Keratinocyte (primary cell): Measurements from ENCODE around the gene HOXA11. TPM values are rescaled to one million over a fixed set of nuclear protein-coding genes. Genes with fewer than 3 reads are reported as not detected.

Experiments used
- DNase-seq: peaks from one replicate; pipeline ENCODE4 v3.0.0-alpha.2; 2011; ENCODE audit warnings: low read depth, missing footprints, low spot score
- FAIRE-seq: peaks from 2 replicates; lab custom pipeline; 2011; peaks lifted over from hg19 to GRCh38; lab: Jason Lieb, UNC
- H2AFZ ChIP-seq: 2 replicates; pipeline ENCODE4 v1.6.0; 2012; ENCODE audit warnings: low read length, control low read depth, inconsistent platforms; ENCODE audit not compliant: control insufficient read depth
- H3K27ac ChIP-seq: 2 replicates; pipeline ENCODE4 v1.5.1; 2011; ENCODE audit warnings: low read length; ENCODE audit not compliant: control insufficient read depth, insufficient read depth
- H3K27me3 ChIP-seq: 3 replicates; pipeline ENCODE4 v1.6.0; 2011; ENCODE audit warnings: low read length; ENCODE audit not compliant: control insufficient read depth, insufficient read depth; ENCODE audit errors: extremely low read depth
- H3K36me3 ChIP-seq, 2 experiments: 2 replicates in 1 of 2; 3 replicates in 1 of 2; pipeline ENCODE4 v1.5.1; 2011; ENCODE audit warnings: low read length in 2 of 2, mild to moderate bottlenecking in 1 of 2; ENCODE audit not compliant: control insufficient read depth in 2 of 2, insufficient read depth in 2 of 2; ENCODE audit errors: extremely low read depth in 1 of 2
- H3K4me1 ChIP-seq: 3 replicates; pipeline ENCODE4 v1.5.1; 2011; ENCODE audit warnings: low read length; ENCODE audit not compliant: control insufficient read depth, insufficient read depth; ENCODE audit errors: extremely low read depth
- H3K4me2 ChIP-seq: 3 replicates; pipeline ENCODE4 v1.6.0; 2011; ENCODE audit warnings: low read depth, low read length; ENCODE audit not compliant: control insufficient read depth, insufficient read depth; ENCODE audit errors: extremely low read depth
- H3K4me3 ChIP-seq, 3 experiments: fragments of 200-600 bp in 1 of 3; sonication (generic) in 1 of 3; 2 replicates in 2 of 3; 3 replicates in 1 of 3; pipeline ENCODE4 v1.5.1; 2011 to 2016; ENCODE audit warnings: low read length in 3 of 3, mild to moderate bottlenecking in 3 of 3, control low read depth in 2 of 3, inconsistent platforms in 1 of 3, low read depth in 1 of 3, mixed read lengths in 1 of 3, mixed run types in 1 of 3, moderate library complexity in 1 of 3; ENCODE audit not compliant: control insufficient read depth in 2 of 3, insufficient read depth in 2 of 3; ENCODE audit errors: extremely low read depth in 1 of 3
- H3K79me2 ChIP-seq: 2 replicates; pipeline ENCODE4 v1.6.0; 2012; ENCODE audit warnings: low read length; ENCODE audit not compliant: control insufficient read depth, insufficient read depth
- H3K9ac ChIP-seq: 3 replicates; pipeline ENCODE4 v1.6.0; 2011; ENCODE audit warnings: low read length; ENCODE audit not compliant: control insufficient read depth, insufficient read depth; ENCODE audit errors: extremely low read depth
- H3K9me1 ChIP-seq: 3 replicates; pipeline ENCODE4 v1.6.0; 2011; ENCODE audit warnings: low read length; ENCODE audit not compliant: control insufficient read depth, insufficient read depth; ENCODE audit errors: extremely low read depth
- H3K9me3 ChIP-seq: 2 replicates; pipeline ENCODE4 v1.5.1; 2012; ENCODE audit warnings: low read depth, low read length; ENCODE audit not compliant: control insufficient read depth
- H4K20me1 ChIP-seq: 3 replicates; pipeline ENCODE4 v1.6.0; 2011; ENCODE audit warnings: low read length; ENCODE audit not compliant: control insufficient read depth, insufficient read depth; ENCODE audit errors: extremely low read depth
- EZH2 ChIP-seq: IDR thresholded peaks from one replicate; pipeline ENCODE4 v1.6.1; 2012; ENCODE audit warnings: inconsistent platforms, mild to moderate bottlenecking, low read length, moderate library complexity
- dilution Hi-C: fragments of 300-500 bp; cut with MboI; formaldehyde crosslinking; loops from one replicate; pipeline ENCODE4 v1.7.0; 2020; ENCODE audit warnings: low sequenced_read_pairs; ENCODE audit not compliant: extremely low pct_ligation_motif_present
- polyA plus RNA-seq, 5 experiments: library from polyadenylated mRNA; depleted of rRNA in 3 of 5; stranded (reverse) in 3 of 5; stranded (forward) in 1 of 5; unstranded in 1 of 5; fragments of >200 nt; gene quantifications; 1 replicate in 1 of 5; 2 replicates in 3 of 5; 3 replicates in 1 of 5; pipeline versions ENCODE4 v1.2.1 to v1.2.3, GENCODE V29; 2011 to 2012; ENCODE audit warnings: missing spikeins in 2 of 5, low read depth in 1 of 5, low replicate concordance in 1 of 5
- TF ChIP-seq, protein P1 (sequence below), 3 experiments: IDR thresholded peaks in 1 of 3; conservative IDR thresholded peaks in 1 of 3; optimal IDR thresholded peaks in 1 of 3; 2 replicates in 2 of 3; 3 replicates in 1 of 3; pipeline versions ENCODE3 to v1.5.1; 2011; ENCODE audit warnings: low read length in 3 of 3, mild to moderate bottlenecking in 3 of 3, moderate library complexity in 2 of 3, control low read depth in 1 of 3, inconsistent platforms in 1 of 3; ENCODE audit not compliant: insufficient read depth in 2 of 3; ENCODE audit errors: extremely low read depth in 1 of 3

The HOXA11 gene
- polyA plus RNA-seq, 1 donor (not counting 4 experiments of a cell fraction or from before 2014, with no cell fraction given): 0.07 TPM

DNA sequence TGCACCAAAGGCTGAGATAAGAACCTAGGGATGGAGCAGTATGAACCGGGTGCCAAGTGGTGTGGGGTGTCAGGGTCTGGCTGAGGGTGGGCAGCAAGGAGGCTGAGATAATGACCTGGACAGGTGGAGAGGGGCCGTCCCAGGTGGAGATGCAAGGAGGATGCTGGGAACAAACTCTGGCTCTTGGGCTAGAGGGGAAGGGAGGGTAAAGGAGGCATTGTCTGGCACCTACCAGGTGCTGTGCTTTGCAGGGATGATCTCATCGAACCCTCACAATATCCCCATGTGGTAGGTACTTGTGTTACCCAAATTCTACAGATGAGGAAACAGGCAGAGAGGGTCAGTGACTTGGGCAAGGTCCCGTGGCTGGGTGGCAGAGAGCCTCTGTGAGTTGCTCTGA lies 34.8 kb upstream of the HOXA11 start:
- Histone ChIP-seq H3K27ac (no peak overlapping the region), H3K9ac (no peak overlapping the region), H3K9me1 (no peaks in the 10 kb centered on the region), H3K79me2 (no peaks in the 10 kb centered on the region), H3K4me3 (no peak overlapping the region), H3K9me3 (no peaks in the 10 kb centered on the region), H3K4me1 (no peaks in the 10 kb centered on the region), H3K36me3 (no peaks in the 10 kb centered on the region), H3K4me2 (no peak overlapping the region), H3K27me3 (peaks cover 74% of the 10 kb centered on the region), H2AFZ (no peak overlapping the region), H4K20me1 (no peaks in the 10 kb centered on the region)
- dilution Hi-C loops: loop anchor here (25.0 kb wide), 1 partner anchor 367 kb away; no protein-coding TSS in a partner anchor
- peak; percentile 51 for TF ChIP-seq EZH2
- TF ChIP-seq, protein P1, sequence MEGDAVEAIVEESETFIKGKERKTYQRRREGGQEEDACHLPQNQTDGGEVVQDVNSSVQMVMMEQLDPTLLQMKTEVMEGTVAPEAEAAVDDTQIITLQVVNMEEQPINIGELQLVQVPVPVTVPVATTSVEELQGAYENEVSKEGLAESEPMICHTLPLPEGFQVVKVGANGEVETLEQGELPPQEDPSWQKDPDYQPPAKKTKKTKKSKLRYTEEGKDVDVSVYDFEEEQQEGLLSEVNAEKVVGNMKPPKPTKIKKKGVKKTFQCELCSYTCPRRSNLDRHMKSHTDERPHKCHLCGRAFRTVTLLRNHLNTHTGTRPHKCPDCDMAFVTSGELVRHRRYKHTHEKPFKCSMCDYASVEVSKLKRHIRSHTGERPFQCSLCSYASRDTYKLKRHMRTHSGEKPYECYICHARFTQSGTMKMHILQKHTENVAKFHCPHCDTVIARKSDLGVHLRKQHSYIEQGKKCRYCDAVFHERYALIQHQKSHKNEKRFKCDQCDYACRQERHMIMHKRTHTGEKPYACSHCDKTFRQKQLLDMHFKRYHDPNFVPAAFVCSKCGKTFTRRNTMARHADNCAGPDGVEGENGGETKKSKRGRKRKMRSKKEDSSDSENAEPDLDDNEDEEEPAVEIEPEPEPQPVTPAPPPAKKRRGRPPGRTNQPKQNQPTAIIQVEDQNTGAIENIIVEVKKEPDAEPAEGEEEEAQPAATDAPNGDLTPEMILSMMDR (optimal IDR thresholded peaks at IDR 0.05 in 1 of 3, IDR thresholded peaks at IDR 0.05 in 1 of 3, conservative IDR thresholded peaks at IDR 0.05 in 1 of 3; ENCODE audit: extremely low read depth in 1 of 3, insufficient read depth in 2 of 3, low read length in 3 of 3): no peak
- DNase-seq (no peak), FAIRE-seq (no peak)

DNA sequence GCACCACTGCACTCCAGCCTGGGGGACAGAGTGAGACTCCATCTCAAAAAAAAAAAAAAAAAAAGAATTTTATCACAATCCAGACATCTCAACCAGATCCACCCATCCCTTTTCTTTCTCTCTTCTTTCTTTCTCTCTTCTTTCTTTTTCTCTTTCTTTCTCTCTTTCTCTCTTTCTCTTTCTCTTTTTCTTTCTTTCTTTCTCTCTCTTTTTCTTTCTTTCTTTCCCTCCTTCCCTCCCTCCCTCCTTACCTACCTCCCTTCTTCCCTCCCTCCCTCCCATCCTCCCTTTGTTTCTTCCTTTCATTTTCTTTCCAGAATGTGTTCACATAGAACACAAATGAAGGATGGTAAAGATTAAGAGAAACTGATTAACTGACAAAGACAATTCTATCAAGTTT lies 32.9 kb upstream of the HOXA11 start:
- TF ChIP-seq, protein P1 (optimal IDR thresholded peaks at IDR 0.05 in 1 of 3, IDR thresholded peaks at IDR 0.05 in 1 of 3, conservative IDR thresholded peaks at IDR 0.05 in 1 of 3; ENCODE audit: extremely low read depth in 1 of 3, insufficient read depth in 2 of 3, low read length in 3 of 3): no peak
- no peak for TF ChIP-seq EZH2

More for the DNA sequence above, 32.9 kb upstream of the HOXA11 start:
- Histone ChIP-seq H3K4me3 (no peak overlapping the region), H3K27ac (no peak overlapping the region), H3K79me2 (no peaks in the 10 kb centered on the region), H3K27me3 (peaks cover 76% of the 10 kb centered on the region), H3K36me3 (no peaks in the 10 kb centered on the region), H3K4me1 (no peaks in the 10 kb centered on the region), H3K9ac (no peak overlapping the region), H3K9me1 (no peaks in the 10 kb centered on the region), H2AFZ (no peak overlapping the region), H3K4me2 (no peak overlapping the region), H3K9me3 (no peaks in the 10 kb centered on the region), H4K20me1 (no peaks in the 10 kb centered on the region)
- DNase-seq (no peak), FAIRE-seq (no peak)
- dilution Hi-C loops: loop anchor here (25.0 kb wide), 1 partner anchor 369 kb away; no protein-coding TSS in a partner anchor
